Hepatocyte (in vitro differentiated cells): ENCODE data around the gene ALG14. TPM values are rescaled to one million over a fixed set of nuclear protein-coding genes. Genes with fewer than 3 reads are reported as not detected.

ENCODE experiments used
- DNase-seq: peaks from one replicate; pipeline ENCODE4 v3.0.0-alpha.2; 2016; ENCODE audit warnings: low spot score
- H2AFZ ChIP-seq: fragments of 200-600 bp; sonication (generic); 2 replicates; pipeline ENCODE4 v1.6.0; 2016; ENCODE audit warnings: antibody characterized with exemption, mild to moderate bottlenecking
- H3K27ac ChIP-seq: fragments of 200-600 bp; sonication (generic); 2 replicates; pipeline ENCODE4 v1.5.1; 2016; ENCODE audit warnings: mild to moderate bottlenecking
- H3K27me3 ChIP-seq: fragments of 200-600 bp; sonication (generic); 2 replicates; pipeline ENCODE4 v1.6.1; 2016
- H3K36me3 ChIP-seq: fragments of 200-600 bp; sonication (generic); replicated peaks from 2 replicates; pipeline ENCODE4 v1.5.1; 2016; ENCODE audit warnings: low read depth; ENCODE audit not compliant: insufficient read depth
- H3K4me1 ChIP-seq: fragments of 200-600 bp; sonication (generic); 2 replicates; pipeline ENCODE4 v1.5.1; 2016; ENCODE audit warnings: mild to moderate bottlenecking, moderate library complexity; ENCODE audit not compliant: insufficient read depth
- H3K4me2 ChIP-seq: fragments of 200-600 bp; sonication (generic); 2 replicates; pipeline ENCODE4 v1.6.0; 2016
- H3K4me3 ChIP-seq: fragments of 200-600 bp; sonication (generic); 2 replicates; pipeline ENCODE4 v1.5.1; 2016; ENCODE audit warnings: mild to moderate bottlenecking
- H3K79me2 ChIP-seq: fragments of 200-600 bp; sonication (generic); 2 replicates; pipeline ENCODE4 v1.6.0; 2017; ENCODE audit warnings: mild to moderate bottlenecking
- H3K9me2 ChIP-seq: fragments of 200-600 bp; sonication (generic); replicated peaks from 2 replicates; pipeline ENCODE4 v1.6.0; 2017; ENCODE audit warnings: mild to moderate bottlenecking; ENCODE audit not compliant: insufficient read depth
- H3K9me3 ChIP-seq: fragments of 200-600 bp; sonication (generic); 2 replicates; pipeline ENCODE4 v1.5.1; 2016; ENCODE audit warnings: low read depth, mild to moderate bottlenecking
- H4K20me1 ChIP-seq: fragments of 200-600 bp; sonication (generic); 2 replicates; pipeline ENCODE4 v1.6.0; 2016; ENCODE audit warnings: mild to moderate bottlenecking; ENCODE audit not compliant: insufficient read depth, poor library complexity, severe bottlenecking
- EZH2 ChIP-seq: fragments of 200-600 bp; sonication (generic); IDR thresholded peaks from 2 replicates; pipeline ENCODE4 v1.6.1; 2016; ENCODE audit warnings: antibody characterized with exemption, mild to moderate bottlenecking, borderline replicate concordance
- EZH2phosphoT487 ChIP-seq: fragments of 200-600 bp; sonication (generic); IDR thresholded peaks from one replicate; pipeline ENCODE4 v1.6.1; 2018; ENCODE audit warnings: antibody characterized with exemption, mild to moderate bottlenecking, low read depth, moderate library complexity; ENCODE audit not compliant: unreplicated experiment, severe bottlenecking
- WGBS: methylation state at CpG from one replicate; pipeline ENCODE4 v1.1.6; 2016; ENCODE audit warnings: low lambda C conversion rate; ENCODE audit errors: missing lambda C conversion rate; 5-methylcytosine and 5-hydroxymethylcytosine counted together
- polyA plus RNA-seq: library from polyadenylated mRNA; unstranded; fragments of >200 nt; fragmentation: Nextera tagmentation; extraction: Ambion mirVana; gene quantifications from 2 replicates; pipeline ENCODE4 v1.2.1, GENCODE V29; 2016
- total RNA-seq: library from RNA; depleted of rRNA; stranded (reverse); fragments of >200 nt; gene quantifications from 2 replicates; pipeline ENCODE4 v1.2.3, GENCODE V29; 2014
- TF ChIP-seq, protein P1 (sequence below): fragments of 200-600 bp; sonication (generic); IDR thresholded peaks from 2 replicates; pipeline ENCODE4 v1.5.1; 2016; ENCODE audit warnings: antibody characterized with exemption, mild to moderate bottlenecking; ENCODE audit not compliant: poor library complexity

Gene ALG14
- total and polyA plus RNA-seq, 2 experiments from 2014 or later: 2.5 to 22.5 TPM

DNA sequence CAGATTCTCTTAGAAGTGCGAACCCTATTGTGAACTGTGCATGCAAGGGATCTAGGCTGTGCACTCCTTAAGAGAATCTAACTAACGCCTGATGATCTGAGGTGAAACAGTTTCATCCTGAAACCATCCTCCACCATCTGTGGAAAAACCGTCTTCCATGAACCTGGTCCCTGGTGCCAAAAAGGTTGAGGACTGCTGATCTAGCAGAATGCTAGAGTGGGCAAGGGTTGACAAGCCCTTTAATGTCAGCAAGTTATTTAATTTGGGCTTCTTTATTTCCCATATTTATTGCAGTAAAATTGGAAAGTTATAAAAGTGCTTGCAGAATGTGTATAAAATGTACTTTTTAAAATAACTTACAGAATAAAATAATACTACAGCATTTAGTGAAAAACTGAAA, 26.4 kb downstream of the ALG14 start:
- Histone ChIP-seq H3K4me2 (no peak overlapping the region), H3K27me3 (no peaks in the 10 kb centered on the region), H3K9me2 (no peaks in the 10 kb centered on the region), H3K4me3 (no peak overlapping the region), H2AFZ (no peak overlapping the region), H4K20me1 (no peaks in the 10 kb centered on the region), H3K9me3 (no peaks in the 10 kb centered on the region), H3K79me2 (no peaks in the 10 kb centered on the region), H3K4me1 (peaks cover 16% of the 10 kb centered on the region), H3K36me3 (no peaks in the 10 kb centered on the region), H3K27ac (no peak overlapping the region)
- DNase-seq: no peak
- TF ChIP-seq EZH2 (no peak), EZH2phosphoT487 (no peak)
- TF ChIP-seq, protein P1, sequence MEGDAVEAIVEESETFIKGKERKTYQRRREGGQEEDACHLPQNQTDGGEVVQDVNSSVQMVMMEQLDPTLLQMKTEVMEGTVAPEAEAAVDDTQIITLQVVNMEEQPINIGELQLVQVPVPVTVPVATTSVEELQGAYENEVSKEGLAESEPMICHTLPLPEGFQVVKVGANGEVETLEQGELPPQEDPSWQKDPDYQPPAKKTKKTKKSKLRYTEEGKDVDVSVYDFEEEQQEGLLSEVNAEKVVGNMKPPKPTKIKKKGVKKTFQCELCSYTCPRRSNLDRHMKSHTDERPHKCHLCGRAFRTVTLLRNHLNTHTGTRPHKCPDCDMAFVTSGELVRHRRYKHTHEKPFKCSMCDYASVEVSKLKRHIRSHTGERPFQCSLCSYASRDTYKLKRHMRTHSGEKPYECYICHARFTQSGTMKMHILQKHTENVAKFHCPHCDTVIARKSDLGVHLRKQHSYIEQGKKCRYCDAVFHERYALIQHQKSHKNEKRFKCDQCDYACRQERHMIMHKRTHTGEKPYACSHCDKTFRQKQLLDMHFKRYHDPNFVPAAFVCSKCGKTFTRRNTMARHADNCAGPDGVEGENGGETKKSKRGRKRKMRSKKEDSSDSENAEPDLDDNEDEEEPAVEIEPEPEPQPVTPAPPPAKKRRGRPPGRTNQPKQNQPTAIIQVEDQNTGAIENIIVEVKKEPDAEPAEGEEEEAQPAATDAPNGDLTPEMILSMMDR: no peak
- 91% methylated on average over 3 of the region's 3 CpGs for WGBS

DNA sequence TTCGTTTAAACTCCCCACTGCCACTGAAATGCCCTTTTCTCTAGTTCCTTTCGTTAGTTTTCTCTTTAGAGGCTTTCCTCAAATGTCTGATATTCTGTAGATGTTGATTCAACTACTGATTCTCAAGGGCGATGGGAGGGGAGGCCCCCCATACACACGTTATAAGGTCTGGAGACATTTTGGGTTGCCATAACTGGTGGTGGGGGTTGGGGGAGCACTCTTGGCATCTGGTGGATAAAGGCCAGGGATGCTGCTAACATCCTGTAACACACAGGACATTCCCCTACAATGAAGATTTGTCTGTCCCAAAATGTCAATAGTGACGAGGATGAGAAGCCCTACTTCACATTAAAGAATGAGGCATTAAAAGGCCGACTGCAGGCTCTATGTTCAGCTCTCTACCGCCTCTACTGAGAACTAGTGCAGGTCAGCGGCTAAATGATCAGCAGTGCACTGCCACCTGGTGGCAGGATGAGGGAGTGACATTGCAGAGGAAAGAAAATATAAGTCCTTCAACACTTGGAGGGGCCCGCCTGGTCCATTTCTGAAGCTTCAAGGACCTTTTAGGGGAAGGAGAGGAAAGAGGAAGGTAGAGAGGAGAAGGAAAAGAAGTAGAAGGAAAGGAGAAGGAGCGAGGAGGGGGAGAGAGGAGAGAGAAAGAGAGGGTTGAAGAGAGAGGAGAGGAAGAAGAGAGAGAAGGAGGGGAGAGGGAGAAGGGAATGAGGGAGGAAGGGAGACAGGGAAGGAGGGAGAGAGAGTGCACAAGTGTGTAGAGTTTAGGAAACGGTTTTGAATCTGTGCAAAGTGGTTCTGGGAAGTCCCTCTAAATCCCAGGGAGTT, 29.4 kb downstream of the ALG14 start:
- 40% methylated on average over 11 of the region's 11 CpGs for WGBS
- Histone ChIP-seq H2AFZ (peak overlapping the region; percentile 27), H3K4me2 (peak overlapping the region; percentile 40)

DNA sequence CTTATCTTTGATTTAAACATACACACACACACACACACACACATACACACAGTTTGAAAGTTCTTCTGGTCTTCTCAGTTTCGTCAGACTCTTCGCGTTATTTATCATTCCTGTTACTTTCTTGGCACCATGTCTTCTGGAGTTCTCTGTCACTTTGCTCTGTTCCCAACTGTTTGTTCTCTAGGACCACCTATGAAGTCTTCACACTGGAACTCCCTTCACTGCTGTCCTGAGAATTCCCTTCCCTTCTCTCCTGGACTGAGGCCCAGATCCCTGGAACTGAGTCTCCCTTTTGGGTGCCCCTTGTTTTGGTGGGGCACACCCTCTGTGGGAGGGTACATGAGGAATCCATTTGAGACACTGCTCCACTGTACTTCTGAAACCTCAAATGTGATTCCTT, 30.5 kb downstream of the ALG14 start:
- peak overlapping the region; percentile 36 for H3K4me2 ChIP-seq
- 68% methylated on average over 3 of the region's 3 CpGs for WGBS
- H3K27ac ChIP-seq: peak overlapping the region; percentile 56
- no peaks in the 10 kb centered on the region for H3K9me2 ChIP-seq
- TF ChIP-seq EZH2 (no peak), EZH2phosphoT487 (no peak)
- TF ChIP-seq, protein P1: no peak
- H2AFZ ChIP-seq: no peak overlapping the region
- H3K79me2 ChIP-seq: no peaks in the 10 kb centered on the region
- no peaks in the 10 kb centered on the region for H3K9me3 ChIP-seq
- DNase-seq: peak; percentile 38
- H3K36me3 ChIP-seq: no peaks in the 10 kb centered on the region
- H3K4me1 ChIP-seq: peaks cover 16% of the 10 kb centered on the region
- H4K20me1 ChIP-seq: no peaks in the 10 kb centered on the region
- H3K4me3 ChIP-seq: no peak overlapping the region
- no peaks in the 10 kb centered on the region for H3K27me3 ChIP-seq

More for the DNA sequence above, 29.4 kb downstream of the ALG14 start:
- peaks cover 16% of the 10 kb centered on the region for H3K4me1 ChIP-seq
- no peaks in the 10 kb centered on the region for H3K9me3 ChIP-seq
- TF ChIP-seq, protein P1: peak; percentile 100
- no peak for TF ChIP-seq EZH2phosphoT487
- H3K27me3 ChIP-seq: no peaks in the 10 kb centered on the region
- no peaks in the 10 kb centered on the region for H4K20me1 ChIP-seq
- H3K79me2 ChIP-seq: no peaks in the 10 kb centered on the region
- no peak overlapping the region for H3K4me3 ChIP-seq
- H3K27ac ChIP-seq: peak overlapping the region; percentile 56
- peak; percentile 91 for DNase-seq
- H3K36me3 ChIP-seq: no peaks in the 10 kb centered on the region
- no peaks in the 10 kb centered on the region for H3K9me2 ChIP-seq
